H9 (cell line): ENCODE results near the gene NEDD4L. TPM values are rescaled to one million over a fixed set of nuclear protein-coding genes. Genes with fewer than 3 reads are reported as not detected.
A peak's percentile ranks its signal among the peaks of the same experiment; 100 is the strongest.

Source experiments
- DNase-seq: peaks from one replicate; pipeline ENCODE4 v3.0.0-alpha.2; 2017
- H2AFZ ChIP-seq: one replicate; pipeline ENCODE4 v1.6.1; 2013; ENCODE audit warnings: mild to moderate bottlenecking, low read length, control low read depth, moderate library complexity
- H2AK5ac ChIP-seq: 2 replicates; pipeline ENCODE4 v1.6.1; 2013; ENCODE audit warnings: low read length, control low read depth, mixed read lengths; ENCODE audit not compliant: insufficient read length
- H2BK120ac ChIP-seq: one replicate; pipeline ENCODE4 v1.6.1; 2013; ENCODE audit warnings: low read depth, mild to moderate bottlenecking, low read length, control low read depth, inconsistent platforms; ENCODE audit not compliant: poor library complexity, severe bottlenecking
- H2BK12ac ChIP-seq: 2 replicates; pipeline ENCODE4 v1.6.1; 2013; ENCODE audit warnings: low read length, control low read depth, mixed read lengths, low read depth; ENCODE audit not compliant: insufficient read length
- H2BK15ac ChIP-seq: 2 replicates; pipeline ENCODE4 v1.6.1; 2013; ENCODE audit warnings: low read depth, low read length, control low read depth
- H2BK20ac ChIP-seq: one replicate; pipeline ENCODE4 v1.6.1; 2013; ENCODE audit warnings: low read depth, mild to moderate bottlenecking, low read length, control low read depth, inconsistent platforms; ENCODE audit not compliant: poor library complexity, severe bottlenecking
- H2BK5ac ChIP-seq: 2 replicates; pipeline ENCODE4 v1.6.1; 2013; ENCODE audit warnings: low read length, control low read depth, mixed read lengths; ENCODE audit not compliant: insufficient read length
- H3K14ac ChIP-seq: 2 replicates; pipeline ENCODE4 v1.6.1; 2013; ENCODE audit warnings: low read length, control low read depth; ENCODE audit not compliant: insufficient read depth
- H3K18ac ChIP-seq: 2 replicates; pipeline ENCODE4 v1.6.1; 2013; ENCODE audit warnings: low read depth, mild to moderate bottlenecking, mixed read lengths, low read length, control low read depth; ENCODE audit not compliant: insufficient read length
- H3K23ac ChIP-seq: 2 replicates; pipeline ENCODE4 v1.6.1; 2013; ENCODE audit warnings: low read length, control low read depth, mixed read lengths, low read depth; ENCODE audit not compliant: insufficient read length
- H3K23me2 ChIP-seq: 2 replicates; pipeline ENCODE4 v1.6.1; 2013; ENCODE audit warnings: low read depth, mild to moderate bottlenecking, mixed read lengths, low read length, control low read depth; ENCODE audit not compliant: insufficient read length, poor library complexity, severe bottlenecking
- H3K27ac ChIP-seq: 2 replicates; pipeline ENCODE4 v1.5.1; 2013; ENCODE audit warnings: low read length, control low read depth, mixed read lengths, low read depth; ENCODE audit not compliant: insufficient read length
- H3K27me3 ChIP-seq: 2 replicates; pipeline ENCODE4 v1.6.1; 2013; ENCODE audit warnings: low read length, control low read depth, inconsistent platforms; ENCODE audit not compliant: insufficient read depth
- H3K4ac ChIP-seq: 2 replicates; pipeline ENCODE4 v1.6.1; 2013; ENCODE audit warnings: low read depth, mild to moderate bottlenecking, control low read depth, inconsistent platforms, low read length, moderate library complexity
- H3K4me1 ChIP-seq: 2 replicates; pipeline ENCODE4 v1.6.1; 2013; ENCODE audit warnings: low read length, control low read depth, inconsistent platforms; ENCODE audit not compliant: insufficient read depth
- H3K4me2 ChIP-seq: 2 replicates; pipeline ENCODE4 v1.6.1; 2013; ENCODE audit warnings: low read length, control low read depth, mixed read lengths; ENCODE audit not compliant: insufficient read length, insufficient read depth
- H3K56ac ChIP-seq: 2 replicates; pipeline ENCODE4 v1.6.1; 2013; ENCODE audit warnings: low read depth, mild to moderate bottlenecking, mixed read lengths, low read length, control low read depth; ENCODE audit not compliant: insufficient read length
- H3K79me1 ChIP-seq: 2 replicates; pipeline ENCODE4 v1.6.1; 2013; ENCODE audit warnings: low read depth, mild to moderate bottlenecking, moderate library complexity, low read length, control low read depth, inconsistent platforms; ENCODE audit not compliant: insufficient read depth, poor library complexity, severe bottlenecking
- H3K79me2 ChIP-seq: 2 replicates; pipeline ENCODE4 v1.6.1; 2013; ENCODE audit warnings: low read length, control low read depth, inconsistent platforms; ENCODE audit not compliant: insufficient read depth
- H3K9ac ChIP-seq: 2 replicates; pipeline ENCODE4 v1.6.1; 2013; ENCODE audit warnings: low read length, control low read depth, mixed read lengths; ENCODE audit not compliant: insufficient read length; ENCODE audit errors: extremely low read depth
- H3K9me3 ChIP-seq: one replicate; pipeline ENCODE4 v1.6.1; 2013; ENCODE audit warnings: low read depth, low read length, inconsistent platforms; ENCODE audit not compliant: control insufficient read depth
- H3T11ph ChIP-seq: one replicate; pipeline ENCODE4 v1.6.1; 2013; ENCODE audit warnings: mild to moderate bottlenecking, low read length, control low read depth, inconsistent platforms
- H4K20me1 ChIP-seq: one replicate; pipeline ENCODE4 v1.6.1; 2013; ENCODE audit not compliant: control insufficient read depth, insufficient read length, insufficient read depth
- H4K5ac ChIP-seq: 2 replicates; pipeline ENCODE4 v1.6.1; 2013; ENCODE audit warnings: low read depth, mild to moderate bottlenecking, mixed read lengths, low read length, control low read depth; ENCODE audit not compliant: insufficient read length
- H4K8ac ChIP-seq: replicated peaks from 2 replicates; pipeline ENCODE4 v1.6.1; 2013; ENCODE audit warnings: low read length, control low read depth, mixed read lengths, low read depth; ENCODE audit not compliant: insufficient read length
- H4K91ac ChIP-seq: 2 replicates; pipeline ENCODE4 v1.6.1; 2013; ENCODE audit warnings: low read depth, mild to moderate bottlenecking, moderate library complexity, mixed read lengths, low read length, control low read depth; ENCODE audit not compliant: insufficient read length
- H3K27ac Mint-ChIP-seq, 3 experiments: 2 replicates in 2 of 3; 3 replicates in 1 of 3; pipeline ENCODE4 v1.8.0; 2020 to 2021; ENCODE audit warnings: mixed read lengths in 3 of 3, mild to moderate bottlenecking in 1 of 3, moderate library complexity in 1 of 3
- H3K27me3 Mint-ChIP-seq: 2 replicates; pipeline ENCODE4 v1.8.0; 2021; ENCODE audit warnings: low read depth, mild to moderate bottlenecking, moderate library complexity, mixed read lengths
- H3K36me3 Mint-ChIP-seq, 3 experiments: 2 replicates in 2 of 3; 3 replicates in 1 of 3; pipeline ENCODE4 v1.8.0; 2020 to 2021; ENCODE audit warnings: low read depth in 3 of 3, mixed read lengths in 3 of 3; ENCODE audit not compliant: insufficient read depth in 1 of 3
- H3K4me1 Mint-ChIP-seq, 2 experiments: 2 replicates each; pipeline ENCODE4 v1.8.0; 2020; ENCODE audit warnings: mixed read lengths in 2 of 2
- H3K4me3 Mint-ChIP-seq, 2 experiments: 2 replicates in 1 of 2; 3 replicates in 1 of 2; pipeline ENCODE4 v1.8.0; 2020 to 2021; ENCODE audit warnings: mild to moderate bottlenecking in 2 of 2, mixed read lengths in 2 of 2, moderate library complexity in 1 of 2
- H3K9me3 Mint-ChIP-seq, 2 experiments: 2 replicates in 1 of 2; 3 replicates in 1 of 2; pipeline ENCODE4 v1.8.0; 2020; ENCODE audit warnings: mild to moderate bottlenecking in 2 of 2, mixed read lengths in 2 of 2, moderate library complexity in 1 of 2
- WGBS: extraction: QIAGEN DNeasy Blood & Tissue Kit; methylation state at CpG from one replicate; pipeline ENCODE4 v1.1.7; 2013; ENCODE audit warnings: missing lambda C conversion rate, low lambda C conversion rate, mixed read lengths; ENCODE audit not compliant: insufficient read length; ENCODE audit errors: extremely low coverage; 5-methylcytosine and 5-hydroxymethylcytosine counted together
- total RNA-seq: library from RNA; stranded (reverse); gene quantifications from 2 replicates; pipeline ENCODE4 v1.2.1, GENCODE V29; 2021
- TF ChIP-seq, protein P1 (sequence below): fragments of 200-600 bp; sonication (generic); conservative IDR thresholded peaks from 3 replicates; pipeline ENCODE4 v1.8.0; 2021; ENCODE audit warnings: antibody characterized with exemption, mild to moderate bottlenecking

Gene NEDD4L
- total RNA-seq, 1 experiment from 2014 or later: 76.3 TPM

DNA sequence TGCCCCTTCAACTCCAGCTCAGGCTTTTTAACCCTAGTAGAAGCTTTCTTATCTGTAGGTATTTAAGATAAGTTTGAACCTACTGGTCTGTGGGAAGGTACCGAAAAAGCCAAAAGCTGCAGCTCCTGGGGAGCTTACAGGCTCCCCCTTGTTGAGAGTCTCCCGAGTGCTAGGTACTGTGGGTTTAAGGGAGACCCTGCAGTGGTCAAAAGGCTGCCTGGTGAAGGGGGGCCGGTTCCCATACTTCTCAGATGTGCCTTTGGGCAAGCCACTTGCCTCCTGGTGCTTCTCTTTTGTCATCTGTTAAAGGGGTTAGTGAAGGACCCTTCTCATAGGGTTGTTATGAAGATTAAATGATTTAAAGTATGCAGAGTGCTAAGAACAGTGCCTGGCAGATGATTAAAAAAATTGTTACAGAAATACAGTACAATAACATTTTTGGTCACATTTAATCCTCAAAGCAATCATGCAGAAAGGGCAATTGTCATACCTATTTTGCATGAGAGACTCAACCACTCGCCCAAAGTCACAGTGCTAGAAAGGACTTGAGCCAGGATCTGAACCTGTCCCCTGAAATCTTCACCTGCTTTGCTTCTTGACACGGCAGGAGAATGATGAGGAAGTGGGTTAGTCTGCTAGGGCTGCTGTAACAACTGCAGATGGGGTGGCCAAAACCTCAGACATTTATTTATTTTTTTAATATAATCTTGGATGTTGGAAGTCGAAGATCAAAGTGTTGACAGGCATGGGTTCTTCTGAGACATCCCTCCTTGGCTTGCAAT is 62.5 kb downstream of the NEDD4L start:
- peak overlapping the region in 1 of 3 experiments; percentile 46; a peak in 2 of 7 replicates for H3K27ac Mint-ChIP-seq

More for the DNA sequence above, 62.5 kb downstream of the NEDD4L start:
- Histone ChIP-seq H3K9me3 (no peaks in the 10 kb centered on the region), H3K79me2 (no peaks in the 10 kb centered on the region; the same call in 1 of the 2 replicates), H3K79me1 (no peaks in the 10 kb centered on the region), H3K56ac (no peak overlapping the region), H2BK5ac (no peak overlapping the region), H3K4ac (no peak overlapping the region), H3K27ac (no peak overlapping the region), H2AFZ (no peak overlapping the region), H3K14ac (no peak overlapping the region), H3K27me3 (no peaks in the 10 kb centered on the region), H2BK120ac (no peak overlapping the region), H3K23ac (no peak overlapping the region), H3K18ac (no peak overlapping the region), H4K91ac (no peak overlapping the region), H4K5ac (no peak overlapping the region), H4K8ac (no peak overlapping the region), H2BK15ac (no peak overlapping the region), H3K23me2 (no peaks in the 10 kb centered on the region), H2AK5ac (no peak overlapping the region), H3K4me2 (no peak overlapping the region), H3K9ac (no peak overlapping the region), H2BK12ac (no peak overlapping the region), H3T11ph (no peak overlapping the region), H2BK20ac (no peak overlapping the region), H4K20me1 (no peaks in the 10 kb centered on the region), H3K4me1 (peaks cover 8% of the 10 kb centered on the region; the same call in 1 of the 2 replicates)
- H3K9me3 Mint-ChIP-seq: no peaks in the 10 kb centered on the region
- H3K36me3 Mint-ChIP-seq: peaks cover 0 to 12% (median 6%) of the 10 kb centered on the region in 3 experiments; a peak in 2 of 7 replicates
- H3K27me3 Mint-ChIP-seq: no peaks in the 10 kb centered on the region
- H3K4me1 Mint-ChIP-seq: peaks cover 58 to 63% of the 10 kb centered on the region in 2 experiments
- TF ChIP-seq, protein P1, sequence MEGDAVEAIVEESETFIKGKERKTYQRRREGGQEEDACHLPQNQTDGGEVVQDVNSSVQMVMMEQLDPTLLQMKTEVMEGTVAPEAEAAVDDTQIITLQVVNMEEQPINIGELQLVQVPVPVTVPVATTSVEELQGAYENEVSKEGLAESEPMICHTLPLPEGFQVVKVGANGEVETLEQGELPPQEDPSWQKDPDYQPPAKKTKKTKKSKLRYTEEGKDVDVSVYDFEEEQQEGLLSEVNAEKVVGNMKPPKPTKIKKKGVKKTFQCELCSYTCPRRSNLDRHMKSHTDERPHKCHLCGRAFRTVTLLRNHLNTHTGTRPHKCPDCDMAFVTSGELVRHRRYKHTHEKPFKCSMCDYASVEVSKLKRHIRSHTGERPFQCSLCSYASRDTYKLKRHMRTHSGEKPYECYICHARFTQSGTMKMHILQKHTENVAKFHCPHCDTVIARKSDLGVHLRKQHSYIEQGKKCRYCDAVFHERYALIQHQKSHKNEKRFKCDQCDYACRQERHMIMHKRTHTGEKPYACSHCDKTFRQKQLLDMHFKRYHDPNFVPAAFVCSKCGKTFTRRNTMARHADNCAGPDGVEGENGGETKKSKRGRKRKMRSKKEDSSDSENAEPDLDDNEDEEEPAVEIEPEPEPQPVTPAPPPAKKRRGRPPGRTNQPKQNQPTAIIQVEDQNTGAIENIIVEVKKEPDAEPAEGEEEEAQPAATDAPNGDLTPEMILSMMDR: no peak
- WGBS: no CpG with 5 or more reads among the region's 6 CpGs
- no peak for DNase-seq
- no peak overlapping the region for H3K4me3 Mint-ChIP-seq
